Measurements from ENCODE around the gene S100A7A. TPM values are rescaled to one million over a fixed set of nuclear protein-coding genes. Genes with fewer than 3 reads are reported as not detected.

The S100A7A gene
- not detected for total RNA-seq

DNA sequence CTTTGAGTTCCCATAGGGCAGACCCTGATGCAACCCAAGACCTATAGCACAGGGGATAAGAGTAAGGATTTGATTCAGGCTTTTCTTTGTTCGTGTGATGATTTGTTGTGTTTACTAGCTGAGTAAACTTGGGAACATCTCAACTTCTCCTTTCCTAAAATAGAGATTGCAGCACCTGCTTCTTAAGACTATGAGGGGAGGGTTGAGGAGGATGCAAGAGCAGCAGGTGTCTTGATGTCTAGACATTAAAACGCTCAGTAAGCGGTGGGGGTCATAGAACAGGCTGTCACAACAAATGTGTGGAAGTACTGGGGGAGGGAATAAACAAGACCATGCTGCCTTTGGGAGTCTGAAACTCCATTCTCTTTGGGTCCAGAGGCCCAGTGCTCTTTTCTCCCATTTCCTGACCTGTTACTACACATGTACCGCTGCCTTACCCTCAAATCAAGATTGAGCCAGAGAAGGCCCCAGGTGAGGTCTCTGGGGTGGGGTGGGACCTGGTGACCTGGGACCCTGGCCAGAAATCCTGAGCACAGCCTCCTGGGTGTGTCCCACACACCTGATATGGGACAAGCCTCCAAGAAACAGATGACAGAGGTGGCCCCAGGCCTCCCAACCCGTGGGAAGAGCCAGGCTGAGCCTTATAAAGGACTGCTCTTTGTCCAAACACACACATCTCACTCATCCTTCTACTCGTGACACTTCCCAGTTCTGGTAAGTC, at the start of gene S100A7A:
Gene S100A7A, plus strand, starts transcription at position 671 of the 721 bp plus-strand sequence. CDS start 1,563 bp downstream, outside the sequence.

GRCh38 chr1:153375511-153375910, 40.8 kb upstream of the S100A7A start, which contains the start of gene S100A12:
Gene S100A12 (minus strand): TSS chr1:153375621. CDS start chr1:153374592, 1,029 bp downstream.

DNA sequence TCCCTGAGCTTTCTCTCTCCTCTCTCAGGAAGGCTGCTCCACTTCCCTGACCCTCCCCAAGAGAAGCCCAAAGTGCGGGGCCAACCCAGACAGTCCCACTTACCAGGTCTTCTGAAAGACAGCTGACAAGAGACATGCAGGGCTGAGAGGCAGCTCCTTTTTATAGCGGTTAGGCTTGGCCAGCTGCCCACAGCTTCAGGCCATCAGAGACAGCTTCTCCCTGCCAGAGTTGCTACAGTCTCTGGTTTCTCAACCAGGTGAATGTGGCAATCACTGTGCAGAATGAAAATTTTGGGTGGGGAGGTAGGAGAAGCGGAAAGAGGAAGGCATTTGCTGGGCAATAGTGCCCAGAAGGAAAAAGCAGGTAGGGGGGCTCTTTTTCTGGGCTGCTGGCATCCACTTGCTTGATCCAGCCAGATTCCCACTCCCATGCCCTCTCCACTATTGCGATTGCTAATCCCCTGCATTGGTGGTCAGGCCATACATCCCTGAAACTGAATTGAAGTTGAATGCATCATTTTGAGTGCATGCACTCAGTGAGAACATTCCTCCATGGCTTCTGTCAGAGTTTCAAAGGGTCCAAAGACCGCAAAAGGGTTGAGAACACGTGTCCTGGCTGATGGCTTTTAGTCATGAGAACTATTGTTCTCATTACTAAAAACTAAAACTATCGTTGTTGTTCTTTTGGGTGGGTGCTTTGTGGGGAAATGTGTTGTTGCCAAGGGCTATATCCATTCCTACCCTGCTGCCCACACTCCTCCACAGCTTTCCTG, 25.2 kb upstream of the S100A7A start, which contains the start of gene S100A8:
Gene S100A8, minus strand, starts transcription at position 136 of the 773 bp plus-strand sequence. CDS start 538 bp downstream, outside the sequence.

DNA sequence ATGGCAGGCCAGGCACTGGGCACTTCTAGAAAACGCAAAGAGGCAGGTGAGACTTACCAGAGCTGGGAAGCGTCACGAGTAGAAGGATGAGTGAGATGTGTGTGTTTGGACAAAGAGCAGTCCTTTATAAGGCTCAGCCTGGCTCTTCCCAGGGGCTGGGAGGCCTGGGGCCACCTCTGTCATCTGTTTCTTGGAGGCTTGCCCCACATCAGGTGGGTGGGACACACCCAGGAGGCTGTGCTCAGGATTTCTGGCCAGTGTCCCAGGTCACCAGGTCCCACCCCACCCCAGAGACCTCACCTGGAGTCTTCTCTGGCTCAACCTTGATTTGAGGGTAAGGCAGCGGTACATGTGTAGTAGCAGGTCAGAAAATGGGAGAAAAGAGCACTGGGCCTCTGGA, 44.2 kb downstream of the S100A7A start, which contains the start of gene S100A7:
Gene S100A7, minus strand, starts transcription at position 101 of the 400 bp plus-strand sequence. CDS start 1,638 bp downstream, outside the sequence.

Other genes with a start within 250 kb of the S100A7A start
- not detected for gene LELP1, start 213.1 kb upstream of the S100A7A start, total RNA-seq
- gene PRR9, start 198.9 kb upstream of the S100A7A start, total RNA-seq = not detected
- 0.44 TPM for gene LORICRIN, start 156.8 kb upstream of the S100A7A start, total RNA-seq
- not detected for gene PGLYRP3, start 103.6 kb upstream of the S100A7A start, total RNA-seq
- gene PGLYRP4, start 67.7 kb upstream of the S100A7A start, total RNA-seq = 0.27 TPM
- 197 TPM for gene S100A9, start 58.7 kb upstream of the S100A7A start, total RNA-seq
- gene S100A12, start 40.9 kb upstream of the S100A7A start, total RNA-seq = 3.5 TPM
- 23.5 TPM for gene S100A8, start 25.4 kb upstream of the S100A7A start, total RNA-seq
- gene S100A7, start 44.1 kb downstream of the S100A7A start, total RNA-seq = not detected
- gene S100A6, start 119.5 kb downstream of the S100A7A start, total RNA-seq = 36.1 TPM
- gene S100A5, start 124.4 kb downstream of the S100A7A start, total RNA-seq = not detected
- gene S100A4, start 129.3 kb downstream of the S100A7A start, total RNA-seq = 77.8 TPM
- gene S100A3, start 132.7 kb downstream of the S100A7A start, total RNA-seq = 1.0 TPM
- 2.3 TPM for gene S100A2, start 149.3 kb downstream of the S100A7A start, total RNA-seq
- 39.4 TPM for gene S100A16, start 196.6 kb downstream of the S100A7A start, total RNA-seq
- gene S100A14, start 199.8 kb downstream of the S100A7A start, total RNA-seq = 4.4 TPM
- 13.2 TPM for gene S100A13, start 211.0 kb downstream of the S100A7A start, total RNA-seq
- 3.5 TPM for gene S100A1, start 211.9 kb downstream of the S100A7A start, total RNA-seq
- 109 TPM for gene CHTOP, start 217.5 kb downstream of the S100A7A start, total RNA-seq
- 43.6 TPM for gene SNAPIN, start 242.2 kb downstream of the S100A7A start, total RNA-seq

All from camera-type eye (tissue), 1 donor.